Right lobe of liver (tissue), 6 donors: ENCODE data around the gene APOBEC2. TPM values are rescaled to one million over a fixed set of nuclear protein-coding genes. Genes with fewer than 3 reads are reported as not detected.

Source experiments
- ATAC-seq, 4 donors: fragments of 200-7000 bp; cut with Tn5 transposase; one replicate each; pipeline ENCODE4 v1.9.1; 2020; ENCODE audit warnings: mild to moderate bottlenecking in 4 of 4, moderate library complexity in 4 of 4
- DNase-seq, 3 donors: peaks; one replicate each; pipeline ENCODE4 v3.0.0-alpha.2; 2020
- H3K27ac ChIP-seq, 3 donors: fragments of 200-600 bp; one replicate each; pipeline ENCODE4 v1.8.0; 2022
- H3K27me3 ChIP-seq, 2 donors: fragments of 200-600 bp; one replicate each; pipeline ENCODE4 v1.8.0; 2022
- H3K36me3 ChIP-seq, 4 donors: fragments of 200-600 bp; sonication (generic) in 1 of 4; one replicate each; pipeline versions ENCODE4 v1.5.1 to v1.8.0; 2017 to 2022; ENCODE audit warnings: control low read depth in 1 of 4
- H3K4me1 ChIP-seq, 4 donors: fragments of 200-600 bp; sonication (generic) in 1 of 4; one replicate each; pipeline versions ENCODE4 v1.5.1 to v1.8.0; 2017 to 2022; ENCODE audit warnings: control low read depth in 1 of 4
- H3K4me3 ChIP-seq, 3 donors: fragments of 200-600 bp; one replicate each; pipeline ENCODE4 v1.8.0; 2022
- H3K9me3 ChIP-seq, 4 donors: fragments of 200-600 bp; sonication (generic) in 1 of 4; one replicate each; pipeline versions ENCODE4 v1.5.1 to v1.8.0; 2017 to 2022; ENCODE audit warnings: control low read depth in 1 of 4
- POLR2A ChIP-seq: fragments of 450-650 bp; IDR thresholded peaks from one replicate; pipeline ENCODE4 v1.6.1; 2017; ENCODE audit warnings: antibody characterized with exemption, mild to moderate bottlenecking
- WGBS: methylation state at CpG from one replicate; pipeline ENCODE4 v1.1.6; 2018; ENCODE audit warnings: low coverage, low lambda C conversion rate; ENCODE audit not compliant: insufficient coverage; ENCODE audit errors: missing lambda C conversion rate; 5-methylcytosine and 5-hydroxymethylcytosine counted together
- intact Hi-C, 2 donors: fragments of 100-400 bp; cut with DNase I; formaldehyde crosslinking; loops; one replicate each; pipeline versions ENCODE4 v1.11.2 to v1.14.1; 2022
- total RNA-seq, 6 experiments: library from RNA; depleted of rRNA in 2 of 6; stranded (reverse); fragments of >200 nt in 2 of 6; fragmentation: NEBNext Ultra II Directional in 3 of 6; extraction: Animal tissue kit (Norgen Biotek cat#: 25700) in 3 of 6; gene quantifications; one replicate each; pipeline versions ENCODE4 v1.1.0 to v1.2.4, GENCODE V29; 2016 to 2023
- TF ChIP-seq, protein P1 (sequence below), 4 donors: fragments of 200-600 bp in 3 of 4; fragments of 450-650 bp in 1 of 4; IDR thresholded peaks; one replicate each; pipeline versions ENCODE4 v1.5.1 to v1.8.0; 2016 to 2022; ENCODE audit warnings: antibody characterized with exemption in 4 of 4, mild to moderate bottlenecking in 2 of 4
- donor health status: DM: no; HTN: yes; CAD: no.
- donor health status: DM: no; HTN: no; CAD: no.
- donor health status: DM: no; HTN: no; CAD: no.
- donor health status: DM: no; HTN: yes; CAD: no.
- donor health status: DM: no; HTN: yes; CAD: no.

Gene APOBEC2
- total RNA-seq, 6 experiments from 2014 or later, result not detected

DNA sequence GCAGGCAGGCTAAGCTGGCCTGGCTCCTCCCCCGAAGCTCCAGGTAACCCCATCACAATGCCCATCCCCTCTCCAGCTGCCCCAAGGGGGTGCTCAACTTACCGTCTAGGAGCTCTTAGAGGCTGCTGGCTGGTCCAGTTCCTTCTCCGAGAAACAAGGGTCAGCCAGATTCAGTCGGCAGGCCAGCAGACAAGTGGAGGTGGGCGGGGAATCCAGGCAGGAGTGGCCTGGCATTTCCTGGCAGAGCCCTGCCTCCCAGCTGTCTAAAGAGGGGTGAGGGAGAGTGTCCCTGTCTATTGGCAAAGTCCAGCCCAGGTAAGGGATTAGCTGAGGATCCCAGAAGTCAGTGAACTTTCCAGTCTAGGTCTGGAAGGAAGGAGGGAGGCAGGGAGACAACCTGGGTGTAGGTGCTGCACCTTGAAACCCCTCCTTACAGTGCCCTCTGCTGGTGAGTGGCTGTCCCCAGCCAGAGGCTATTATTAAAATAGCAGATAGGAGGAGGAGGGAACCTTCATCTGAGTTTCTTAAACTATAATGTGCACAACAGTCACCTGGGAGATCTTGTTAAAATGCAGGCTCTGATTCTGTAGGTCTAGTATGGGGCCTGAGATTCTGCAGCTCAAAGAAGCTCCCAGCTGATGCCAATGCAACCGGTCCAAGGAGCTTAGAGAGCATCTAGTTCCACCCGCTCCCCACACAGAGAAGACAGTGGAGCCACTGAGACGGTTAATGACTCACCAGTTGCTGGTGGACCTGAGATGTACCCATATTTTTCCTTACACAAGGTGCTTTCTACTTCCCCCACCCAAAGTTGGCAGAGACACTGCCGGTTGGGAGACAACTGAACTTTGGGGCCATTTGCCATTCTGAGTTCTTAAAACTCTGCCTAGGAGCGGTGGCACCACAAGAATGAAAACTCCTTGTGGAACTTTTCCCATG, 13.7 kb upstream of the APOBEC2 start, which contains the start of gene UNC5CL:
Gene UNC5CL, minus strand, starts transcription at position 162 of the 939 bp plus-strand sequence. CDS start 4,147 bp downstream, outside the sequence.
- DNase-seq (peak; percentile 83 to 86 (median 86)), ATAC-seq (peak; percentile 68 to 84 (median 74))
- Histone ChIP-seq H3K27ac (peak within 1 kb of the TSS; percentile 67 to 82 (median 69)), H3K4me3 (peak within 1 kb of the TSS; percentile 60 to 69 (median 65)), H3K27me3 (no peaks in the 10 kb centered on the region), H3K36me3 (peaks cover 0 to 5% (median 0%) of the 10 kb centered on the region in 4 donors), H3K4me1 (peaks cover 0 to 62% (median 18%) of the 10 kb centered on the region in 4 donors), H3K9me3 (no peaks in the 10 kb centered on the region)
- 18% methylated on average over 7 of the region's 10 CpGs for WGBS
- TF ChIP-seq, protein P1, sequence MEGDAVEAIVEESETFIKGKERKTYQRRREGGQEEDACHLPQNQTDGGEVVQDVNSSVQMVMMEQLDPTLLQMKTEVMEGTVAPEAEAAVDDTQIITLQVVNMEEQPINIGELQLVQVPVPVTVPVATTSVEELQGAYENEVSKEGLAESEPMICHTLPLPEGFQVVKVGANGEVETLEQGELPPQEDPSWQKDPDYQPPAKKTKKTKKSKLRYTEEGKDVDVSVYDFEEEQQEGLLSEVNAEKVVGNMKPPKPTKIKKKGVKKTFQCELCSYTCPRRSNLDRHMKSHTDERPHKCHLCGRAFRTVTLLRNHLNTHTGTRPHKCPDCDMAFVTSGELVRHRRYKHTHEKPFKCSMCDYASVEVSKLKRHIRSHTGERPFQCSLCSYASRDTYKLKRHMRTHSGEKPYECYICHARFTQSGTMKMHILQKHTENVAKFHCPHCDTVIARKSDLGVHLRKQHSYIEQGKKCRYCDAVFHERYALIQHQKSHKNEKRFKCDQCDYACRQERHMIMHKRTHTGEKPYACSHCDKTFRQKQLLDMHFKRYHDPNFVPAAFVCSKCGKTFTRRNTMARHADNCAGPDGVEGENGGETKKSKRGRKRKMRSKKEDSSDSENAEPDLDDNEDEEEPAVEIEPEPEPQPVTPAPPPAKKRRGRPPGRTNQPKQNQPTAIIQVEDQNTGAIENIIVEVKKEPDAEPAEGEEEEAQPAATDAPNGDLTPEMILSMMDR (IDR thresholded peaks at IDR 0.05), result peak; percentile 51 to 76 (median 66)
- peak; percentile 36 for TF ChIP-seq POLR2A
- intact Hi-C loops, result no loop called here

DNA sequence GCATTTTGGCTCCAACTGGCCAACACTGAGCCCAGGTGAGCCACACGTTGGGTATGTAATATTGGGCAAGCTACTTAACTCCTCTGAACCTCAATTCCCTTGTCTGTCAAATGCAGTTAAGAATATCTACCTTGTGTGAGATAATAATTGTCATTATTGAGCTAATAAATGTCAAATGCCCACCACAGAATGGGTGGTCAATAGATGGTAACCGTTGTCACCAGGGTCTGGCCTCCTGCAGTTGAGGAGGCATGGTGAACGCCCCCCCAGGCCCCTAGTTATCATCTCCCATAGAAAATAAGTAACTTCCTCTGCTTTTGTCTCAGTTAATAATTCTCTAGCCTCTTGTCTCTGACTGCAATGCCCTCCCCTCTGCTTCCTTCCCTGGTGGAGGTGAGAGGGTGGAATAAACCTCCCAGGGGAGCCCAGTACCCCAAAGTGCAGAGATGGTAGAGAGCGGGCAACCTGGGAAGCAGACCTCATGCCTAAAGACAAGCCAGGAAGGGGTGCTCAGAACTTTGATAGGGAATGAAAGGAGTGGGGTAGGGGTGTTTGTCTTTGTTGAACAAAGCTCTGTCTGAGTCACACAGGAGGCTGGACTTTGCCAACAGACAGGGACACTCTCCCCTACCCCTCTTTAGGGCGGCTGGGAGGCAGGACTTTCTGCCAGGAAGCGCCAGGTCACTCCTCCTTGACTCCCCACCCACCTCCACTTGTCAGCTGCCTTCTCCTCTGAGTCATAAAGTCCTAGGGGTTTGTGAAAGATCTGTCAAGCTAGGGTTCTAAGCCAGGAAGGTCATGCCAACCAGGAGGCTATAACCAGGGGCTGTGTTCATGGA, 12.7 kb upstream of the APOBEC2 start:
- H3K27ac ChIP-seq, result peak overlapping the region; percentile 68 to 82 (median 69)
- no peaks in the 10 kb centered on the region for H3K27me3 ChIP-seq
- WGBS, result 28% methylated on average over 4 of the region's 6 CpGs
- no peaks in the 10 kb centered on the region for H3K36me3 ChIP-seq
- intact Hi-C loops, result no loop called here
- peaks cover 0 to 64% (median 18%) of the 10 kb centered on the region in 4 donors for H3K4me1 ChIP-seq
- TF ChIP-seq POLR2A, result peak; percentile 26
- TF ChIP-seq, protein P1 (IDR thresholded peaks at IDR 0.05), result no peak
- DNase-seq (peak; percentile 83 to 84 (median 83)), ATAC-seq (peak; percentile 76 to 86 (median 80))
- no peaks in the 10 kb centered on the region for H3K9me3 ChIP-seq
- no peak overlapping the region for H3K4me3 ChIP-seq

DNA sequence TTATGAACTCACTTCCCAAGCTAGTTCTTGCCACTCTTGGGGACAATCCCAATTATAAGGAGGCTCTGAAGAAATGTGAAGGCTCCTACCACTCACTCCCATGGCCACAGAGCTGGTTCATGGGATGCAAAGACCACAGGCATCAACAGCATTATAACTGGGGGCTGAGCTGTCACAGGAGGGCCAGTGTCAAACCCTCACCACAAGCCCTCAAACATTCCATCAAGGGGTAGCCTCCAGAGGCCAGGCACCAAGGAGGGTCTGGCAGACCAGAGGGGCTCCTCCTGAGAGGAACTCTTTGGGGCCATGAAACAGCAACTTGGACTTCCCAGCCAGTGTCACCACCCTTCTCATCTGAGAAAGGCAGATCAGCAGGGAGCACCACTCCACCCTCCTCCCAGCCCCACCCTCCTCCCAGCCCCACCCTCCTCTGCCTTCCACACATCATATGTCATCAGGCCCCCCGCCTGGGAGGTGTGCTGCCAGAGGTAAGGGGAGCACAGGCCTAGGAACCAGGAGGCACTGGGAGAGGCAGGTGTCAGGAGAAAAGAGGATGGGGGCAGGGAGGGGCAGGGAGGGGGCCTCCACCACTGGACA, 12.0 kb upstream of the APOBEC2 start:
- Histone ChIP-seq H3K36me3 (no peaks in the 10 kb centered on the region), H3K4me3 (no peak overlapping the region), H3K27me3 (no peaks in the 10 kb centered on the region), H3K9me3 (no peaks in the 10 kb centered on the region), H3K4me1 (peaks cover 0 to 64% (median 18%) of the 10 kb centered on the region in 4 donors), H3K27ac (peak overlapping the region; percentile 68 to 82 (median 69))
- ATAC-seq, result no peak
- DNase-seq, result no peak
- WGBS, result 83% methylated on average over 1 of the region's 1 CpG
- intact Hi-C loops, result no loop called here
- TF ChIP-seq, protein P1 (IDR thresholded peaks at IDR 0.05), result no peak
- TF ChIP-seq POLR2A, result no peak
